Measurements from ENCODE around the gene SARS1. TPM values are rescaled to one million over a fixed set of nuclear protein-coding genes. Genes with fewer than 3 reads are reported as not detected.

The SARS1 gene
- total and polyA plus RNA-seq, 2 of the 13 experiments (the other 11 are each of a cell fraction or from before 2014, with no cell fraction given) = 103 to 134 TPM

- TF ChIP-seq EZH2 (conservative IDR thresholded peaks at IDR 0.05; ENCODE audit: low read depth, low read length) (no peak), ZNF781 (CRISPR knock-in tag; IDR thresholded peaks at IDR 0.05; ENCODE audit: borderline replicate concordance, not compliant biosample characterization) (no peak), HNRNPK (IDR thresholded peaks at IDR 0.05; ENCODE audit: low read depth, low read length, poor library complexity, severe bottlenecking) (peak; percentile 79), CHCHD3 (CRISPR knock-in tag; IDR thresholded peaks at IDR 0.05) (no peak), ZKSCAN8 (CRISPR knock-in tag; IDR thresholded peaks at IDR 0.05; ENCODE audit: borderline replicate concordance) (no peak), ZFP36L1 (CRISPR knock-in tag; IDR thresholded peaks at IDR 0.05) (0 out of 2 replicates have a peak, but pooled peaks have one; percentile 37), ETV5 (CRISPR knock-in tag; IDR thresholded peaks at IDR 0.05; ENCODE audit: borderline replicate concordance) (peak; percentile 96), ZFP62 (CRISPR knock-in tag; IDR thresholded peaks at IDR 0.05) (no peak), CAMTA2 (CRISPR knock-in tag; IDR thresholded peaks at IDR 0.05; ENCODE audit: borderline replicate concordance) (no peak), ZNF747 (CRISPR knock-in tag; IDR thresholded peaks at IDR 0.05; ENCODE audit: borderline replicate concordance) (no peak), IKZF4 (CRISPR knock-in tag; IDR thresholded peaks at IDR 0.05; ENCODE audit: borderline replicate concordance, low read depth, not compliant biosample characterization) (peak; percentile 72), MBNL3 (CRISPR knock-in tag; conservative IDR thresholded peaks at IDR 0.05) (no peak), SNRNP70 (IDR thresholded peaks at IDR 0.05; ENCODE audit: low read depth, low read length) (no peak), GTF2F1 (IDR thresholded peaks at IDR 0.05; ENCODE audit: low read length) (no peak), ZFP82 (CRISPR knock-in tag; IDR thresholded peaks at IDR 0.05; ENCODE audit: borderline replicate concordance) (no peak), DNMT3B (CRISPR knock-in tag; conservative IDR thresholded peaks at IDR 0.05) (no peak), CHD4 (IDR thresholded peaks at IDR 0.05; ENCODE audit: borderline replicate concordance, low read length) (no peak), NFYB (CRISPR knock-in tag; IDR thresholded peaks at IDR 0.05) (no peak), FOXO1 (CRISPR knock-in tag; IDR thresholded peaks at IDR 0.05) (no peak), REPIN1 (CRISPR knock-in tag; IDR thresholded peaks at IDR 0.05; ENCODE audit: borderline replicate concordance, low read depth) (no peak)
- TF ChIP-seq, protein P1, sequence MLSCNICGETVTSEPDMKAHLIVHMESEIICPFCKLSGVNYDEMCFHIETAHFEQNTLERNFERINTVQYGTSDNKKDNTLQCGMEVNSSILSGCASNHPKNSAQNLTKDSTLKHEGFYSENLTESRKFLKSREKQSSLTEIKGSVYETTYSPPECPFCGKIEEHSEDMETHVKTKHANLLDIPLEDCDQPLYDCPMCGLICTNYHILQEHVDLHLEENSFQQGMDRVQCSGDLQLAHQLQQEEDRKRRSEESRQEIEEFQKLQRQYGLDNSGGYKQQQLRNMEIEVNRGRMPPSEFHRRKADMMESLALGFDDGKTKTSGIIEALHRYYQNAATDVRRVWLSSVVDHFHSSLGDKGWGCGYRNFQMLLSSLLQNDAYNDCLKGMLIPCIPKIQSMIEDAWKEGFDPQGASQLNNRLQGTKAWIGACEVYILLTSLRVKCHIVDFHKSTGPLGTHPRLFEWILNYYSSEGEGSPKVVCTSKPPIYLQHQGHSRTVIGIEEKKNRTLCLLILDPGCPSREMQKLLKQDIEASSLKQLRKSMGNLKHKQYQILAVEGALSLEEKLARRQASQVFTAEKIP (CRISPR knock-in tag; IDR thresholded peaks at IDR 0.05; ENCODE audit: borderline replicate concordance) = no peak
- TF ChIP-seq, protein P2, sequence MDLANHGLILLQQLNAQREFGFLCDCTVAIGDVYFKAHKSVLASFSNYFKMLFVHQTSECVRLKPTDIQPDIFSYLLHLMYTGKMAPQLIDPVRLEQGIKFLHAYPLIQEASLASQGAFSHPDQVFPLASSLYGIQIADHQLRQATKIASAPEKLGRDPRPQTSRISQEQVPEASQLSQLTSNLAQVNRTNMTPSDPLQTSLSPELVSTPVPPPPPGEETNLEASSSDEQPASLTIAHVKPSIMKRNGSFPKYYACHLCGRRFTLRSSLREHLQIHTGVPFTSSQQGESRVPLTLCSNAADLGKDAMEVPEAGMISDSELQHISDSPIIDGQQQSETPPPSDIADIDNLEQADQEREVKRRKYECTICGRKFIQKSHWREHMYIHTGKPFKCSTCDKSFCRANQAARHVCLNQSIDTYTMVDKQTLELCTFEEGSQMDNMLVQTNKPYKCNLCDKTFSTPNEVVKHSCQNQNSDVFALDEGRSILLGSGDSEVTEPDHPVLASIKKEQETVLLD (CRISPR knock-in tag; IDR thresholded peaks at IDR 0.05; ENCODE audit: low read depth) = no peak
- TF ChIP-seq, protein P3, sequence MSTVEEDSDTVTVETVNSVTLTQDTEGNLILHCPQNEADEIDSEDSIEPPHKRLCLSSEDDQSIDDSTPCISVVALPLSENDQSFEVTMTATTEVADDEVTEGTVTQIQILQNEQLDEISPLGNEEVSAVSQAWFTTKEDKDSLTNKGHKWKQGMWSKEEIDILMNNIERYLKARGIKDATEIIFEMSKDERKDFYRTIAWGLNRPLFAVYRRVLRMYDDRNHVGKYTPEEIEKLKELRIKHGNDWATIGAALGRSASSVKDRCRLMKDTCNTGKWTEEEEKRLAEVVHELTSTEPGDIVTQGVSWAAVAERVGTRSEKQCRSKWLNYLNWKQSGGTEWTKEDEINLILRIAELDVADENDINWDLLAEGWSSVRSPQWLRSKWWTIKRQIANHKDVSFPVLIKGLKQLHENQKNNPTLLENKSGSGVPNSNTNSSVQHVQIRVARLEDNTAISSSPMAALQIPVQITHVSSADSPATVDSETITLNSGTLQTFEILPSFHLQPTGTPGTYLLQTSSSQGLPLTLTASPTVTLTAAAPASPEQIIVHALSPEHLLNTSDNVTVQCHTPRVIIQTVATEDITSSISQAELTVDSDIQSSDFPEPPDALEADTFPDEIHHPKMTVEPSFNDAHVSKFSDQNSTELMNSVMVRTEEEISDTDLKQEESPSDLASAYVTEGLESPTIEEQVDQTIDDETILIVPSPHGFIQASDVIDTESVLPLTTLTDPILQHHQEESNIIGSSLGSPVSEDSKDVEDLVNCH (CRISPR knock-in tag; IDR thresholded peaks at IDR 0.05) = no peak
These were observed at the start of gene SARS1 (continued) for GRCh38 chr1:109213824-109214693.

All from HepG2 (cell line).